HG03139 (cell line): ENCODE results near the gene SIRT7.

Source experiments
- ATAC-seq: cut with Tn5 transposase; IDR thresholded peaks from one replicate; pipeline ENCODE4 v1.9.1; 2021; ENCODE audit not compliant: unreplicated experiment

Gene SIRT7

DNA sequence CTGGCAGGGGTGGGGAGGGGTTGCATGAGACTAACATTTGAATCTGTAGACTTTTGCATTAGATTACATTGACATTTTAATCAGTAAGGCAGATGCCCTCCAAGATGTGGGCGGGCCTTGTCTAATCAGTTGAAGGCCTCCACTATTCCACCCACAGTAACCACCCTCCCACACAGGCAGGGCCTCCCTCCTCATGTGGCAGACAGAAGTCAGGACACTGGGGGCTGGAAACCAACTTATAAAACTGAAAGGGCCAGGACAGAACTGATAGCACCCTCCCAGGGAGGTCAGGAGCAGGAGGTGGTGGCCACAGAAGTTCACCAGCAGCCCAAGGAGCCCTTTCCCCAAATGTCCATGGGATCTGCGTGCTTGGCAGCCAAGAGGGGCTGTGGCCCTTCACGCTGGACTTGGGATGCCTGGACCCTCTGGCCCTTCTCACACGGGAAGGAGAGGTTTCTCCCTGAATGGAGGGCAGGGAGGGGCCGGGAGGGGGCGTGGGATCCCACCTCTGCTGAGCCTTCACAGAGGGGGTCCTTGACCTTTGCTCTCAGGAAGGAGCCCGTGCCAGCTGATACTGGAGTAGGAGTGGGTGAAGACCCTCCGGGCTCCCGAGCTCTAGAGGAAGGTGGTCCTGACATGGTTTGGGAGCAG lies 14.5 kb upstream of the SIRT7 start:
- ATAC-seq: no peak

DNA sequence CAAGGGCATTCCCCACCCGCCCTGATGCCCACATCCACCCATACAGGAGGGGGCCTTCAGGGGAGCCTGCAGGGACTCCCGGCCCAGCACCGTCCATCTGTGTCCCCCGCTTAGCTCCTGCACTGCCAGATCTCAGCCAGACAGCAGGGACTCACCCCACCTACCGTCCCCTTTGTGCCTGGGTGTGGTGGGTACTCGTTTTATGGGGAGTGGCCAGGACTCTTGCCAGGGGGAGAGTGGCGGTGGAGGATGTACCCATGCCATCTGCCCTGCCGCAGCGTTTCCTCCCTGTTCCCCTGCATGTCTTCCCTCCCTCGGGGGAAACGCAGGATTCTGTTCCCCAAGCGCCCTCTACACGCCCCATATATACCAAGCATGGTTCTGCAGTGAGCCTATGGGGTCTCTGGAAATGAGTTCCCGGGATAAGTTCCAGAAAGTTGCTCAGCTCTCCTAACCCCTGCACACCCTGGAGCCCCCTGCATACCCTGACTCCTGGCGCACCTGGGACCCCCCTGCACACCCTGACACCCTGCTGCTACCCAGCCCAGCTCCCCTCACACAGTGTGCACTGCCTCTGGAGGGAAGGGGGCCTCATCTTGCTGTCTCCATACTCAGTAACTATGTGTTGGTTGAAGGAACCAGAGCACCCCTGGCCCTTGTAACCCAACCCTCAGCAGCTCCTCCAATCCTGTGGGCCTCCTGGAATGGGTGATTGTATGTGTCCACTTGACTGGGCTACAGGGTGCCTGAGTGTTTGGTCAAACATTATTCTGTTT lies 13.8 kb upstream of the SIRT7 start:
- ATAC-seq: no peak

DNA sequence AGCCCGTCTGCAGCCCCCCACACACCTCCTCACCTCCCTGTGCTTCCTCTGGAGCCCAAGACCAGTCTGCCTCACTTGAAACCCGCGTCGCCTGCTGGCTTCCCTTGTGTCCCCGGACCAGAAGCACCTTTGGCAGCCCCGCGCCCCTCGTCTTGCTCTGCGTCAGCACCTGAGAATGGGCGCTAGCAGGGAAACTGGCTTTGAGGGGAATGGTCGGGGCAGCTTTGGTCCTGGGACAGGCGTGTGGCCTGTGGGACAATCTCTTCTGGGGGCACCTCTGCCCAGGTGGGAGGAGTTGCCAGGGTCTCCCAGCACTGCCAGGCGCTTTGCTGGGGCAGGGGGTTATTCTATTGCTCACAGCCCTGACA lies 13.2 kb upstream of the SIRT7 start:
- ATAC-seq: no peak

DNA sequence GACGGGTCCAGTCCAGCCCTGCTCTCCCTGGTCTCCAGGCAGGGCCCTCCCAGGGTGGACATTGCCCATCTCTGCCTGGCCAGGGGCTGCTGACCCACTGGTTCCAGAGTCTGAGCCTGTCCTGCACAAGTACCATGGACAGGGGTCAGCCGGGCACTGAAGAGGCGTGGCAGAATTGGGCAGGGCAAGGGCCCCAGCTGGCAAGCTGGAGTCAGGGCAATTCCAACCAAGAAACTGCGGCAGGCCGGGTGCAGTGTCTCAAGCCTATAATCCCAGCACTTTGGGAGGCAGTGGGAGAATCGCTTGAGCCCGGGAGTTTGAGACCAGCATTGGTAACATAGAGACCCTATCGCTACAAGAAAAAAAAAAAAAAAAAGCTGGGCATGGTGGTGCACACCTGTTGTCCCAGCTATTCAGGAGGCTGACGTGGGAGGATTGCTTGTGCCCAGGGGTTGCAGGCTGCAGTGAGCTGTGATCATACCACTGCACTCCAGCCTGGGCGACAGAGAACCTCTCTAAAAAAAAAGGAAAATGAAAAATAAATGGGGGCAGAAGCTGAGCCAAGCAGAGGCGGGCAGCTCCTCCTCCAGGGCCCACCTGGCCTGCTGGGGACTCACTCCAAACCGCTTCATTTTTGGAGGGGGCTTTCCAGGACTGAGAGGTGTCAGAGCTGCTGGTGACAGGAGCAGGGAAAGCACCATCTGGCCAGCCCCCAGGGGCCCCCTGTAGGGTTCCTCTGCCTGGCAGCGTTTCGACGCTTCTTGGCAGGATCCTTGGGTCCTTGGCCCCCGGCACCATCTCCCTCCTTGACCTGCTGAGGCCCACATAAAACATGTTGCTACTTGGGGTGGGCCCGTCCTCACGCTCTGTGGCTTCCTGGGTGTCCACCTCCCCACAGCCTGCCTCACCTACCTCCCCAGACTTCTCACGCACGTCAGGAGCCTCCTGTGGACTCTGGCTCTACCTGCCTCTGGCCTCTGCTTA lies 12.5 kb upstream of the SIRT7 start:
- ATAC-seq: no peak

DNA sequence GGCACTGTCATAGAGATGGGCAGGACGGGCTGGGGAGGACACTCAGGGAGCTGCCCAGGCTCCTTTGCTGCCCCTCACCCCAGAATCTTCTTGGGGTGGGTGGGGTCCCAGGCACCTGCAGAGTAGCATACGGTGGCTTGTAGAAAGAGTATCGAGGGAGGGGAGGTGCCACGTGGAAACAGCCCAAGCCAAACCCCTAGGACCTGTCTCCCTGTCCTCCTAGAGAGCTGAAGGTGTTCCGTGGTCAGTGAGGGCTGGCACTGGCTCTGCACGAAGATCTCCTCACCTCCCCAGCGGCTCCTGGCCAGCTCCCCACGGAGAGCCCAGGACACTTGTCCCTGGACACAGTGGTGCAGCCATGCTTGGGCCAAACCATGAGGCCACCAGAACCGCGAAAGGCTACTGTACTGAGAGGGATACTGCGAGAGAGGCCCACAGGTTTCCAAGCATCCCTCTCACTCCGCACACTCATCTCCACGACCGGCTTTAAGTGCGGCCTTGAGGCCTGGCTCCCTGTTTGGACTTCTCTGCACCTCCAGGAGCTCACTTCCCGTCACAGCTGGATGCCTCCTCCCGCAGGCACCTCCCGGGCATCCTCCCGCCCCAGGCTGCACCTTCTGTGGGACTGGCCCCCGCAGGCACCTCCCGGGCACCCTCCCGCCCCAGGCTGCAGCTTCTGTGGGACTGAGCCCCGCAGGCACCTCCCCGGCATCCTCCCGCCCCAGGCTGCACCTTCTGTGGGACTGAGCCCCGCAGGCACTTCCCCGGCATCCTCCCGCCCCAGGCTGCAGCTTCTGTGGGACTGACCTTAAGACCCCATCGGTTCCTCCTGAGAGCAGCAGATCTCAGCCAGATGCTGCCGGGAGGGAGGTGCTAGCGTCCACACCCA lies 11.5 kb upstream of the SIRT7 start:
- ATAC-seq: no peak

DNA sequence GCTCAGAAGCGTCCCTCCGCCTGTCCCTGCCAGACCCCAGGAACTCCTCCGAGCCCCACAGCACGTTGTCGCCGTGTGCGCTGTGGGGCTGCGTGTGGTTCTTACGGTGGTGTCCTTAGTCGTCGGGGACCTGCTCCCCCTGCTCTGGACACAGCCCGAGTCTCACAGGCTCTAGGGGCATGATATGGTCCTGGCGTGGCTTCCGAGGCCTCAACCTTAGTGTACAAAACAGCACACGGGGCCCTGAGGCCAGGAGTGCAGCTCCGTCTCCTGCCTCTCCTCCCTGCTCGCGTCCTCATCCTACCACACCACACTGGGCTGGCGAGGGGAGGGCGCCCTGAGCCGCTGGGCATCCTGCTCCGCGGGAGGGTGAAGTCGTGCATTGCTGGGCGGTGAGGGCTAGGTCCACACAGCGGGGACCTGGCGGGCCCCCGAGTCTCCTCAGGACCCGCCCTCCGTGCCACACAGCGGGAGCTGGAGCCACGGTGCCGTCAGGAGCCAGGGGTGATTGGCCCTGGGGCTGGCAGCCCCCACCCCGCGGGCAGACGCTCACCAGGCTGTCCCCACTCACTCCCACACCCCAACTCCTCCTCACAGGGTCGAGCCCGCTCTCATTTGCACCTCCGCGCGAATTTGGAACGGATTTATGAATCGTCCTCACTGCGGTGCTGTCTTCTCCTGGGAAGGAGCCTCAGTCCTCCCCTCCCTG lies 10.7 kb upstream of the SIRT7 start:
- no peak for ATAC-seq

DNA sequence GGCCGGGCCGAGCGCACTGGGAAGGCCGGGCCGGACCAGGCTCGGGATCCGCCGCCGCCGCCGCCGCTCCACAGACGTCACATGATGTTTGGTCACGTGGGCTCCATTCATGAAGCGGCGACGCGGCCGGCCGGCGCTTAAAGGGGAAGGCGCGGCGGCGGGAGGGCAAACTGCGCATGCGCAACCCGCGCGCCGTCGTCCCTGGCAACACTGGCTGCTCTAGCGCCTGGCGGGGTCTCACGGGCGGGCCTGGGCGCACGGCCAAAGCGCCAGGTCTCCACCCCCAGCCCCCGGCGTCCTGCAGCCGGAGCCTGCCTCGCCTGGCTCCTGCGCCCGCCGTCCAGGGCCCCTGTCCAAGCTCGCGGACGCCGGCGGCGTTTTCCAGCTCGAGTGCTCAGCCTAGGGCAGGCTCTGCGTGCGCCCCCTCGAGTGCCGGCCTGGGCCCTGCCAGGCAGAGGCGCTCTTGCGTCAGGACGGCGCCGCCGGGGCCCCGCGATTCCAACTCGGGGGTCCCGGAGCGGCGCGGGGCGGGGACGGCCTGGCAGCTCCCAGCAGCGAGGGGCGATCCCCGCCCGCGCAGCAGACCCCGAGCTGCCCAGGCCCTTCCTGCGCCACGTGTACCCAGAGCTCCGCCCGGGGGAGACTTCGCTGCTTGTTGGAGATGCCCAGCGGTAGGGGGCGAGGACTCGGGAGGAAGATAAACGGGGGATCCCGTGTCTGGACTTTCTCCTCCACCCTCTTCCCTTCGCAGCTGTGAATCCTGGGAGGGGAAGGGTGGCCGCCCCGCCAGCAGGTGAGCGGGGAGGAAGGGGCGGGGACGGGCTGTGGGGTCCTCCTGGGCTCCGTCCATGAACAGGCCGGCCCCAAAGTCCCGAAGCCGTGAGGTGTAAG lies 9.9 kb upstream of the SIRT7 start, which contains the start of gene MAFG:
Gene MAFG, minus strand, starts transcription at position 83 of the 891 bp plus-strand sequence. CDS start 4,550 bp downstream, outside the sequence.
- ATAC-seq: peak; percentile 51

DNA sequence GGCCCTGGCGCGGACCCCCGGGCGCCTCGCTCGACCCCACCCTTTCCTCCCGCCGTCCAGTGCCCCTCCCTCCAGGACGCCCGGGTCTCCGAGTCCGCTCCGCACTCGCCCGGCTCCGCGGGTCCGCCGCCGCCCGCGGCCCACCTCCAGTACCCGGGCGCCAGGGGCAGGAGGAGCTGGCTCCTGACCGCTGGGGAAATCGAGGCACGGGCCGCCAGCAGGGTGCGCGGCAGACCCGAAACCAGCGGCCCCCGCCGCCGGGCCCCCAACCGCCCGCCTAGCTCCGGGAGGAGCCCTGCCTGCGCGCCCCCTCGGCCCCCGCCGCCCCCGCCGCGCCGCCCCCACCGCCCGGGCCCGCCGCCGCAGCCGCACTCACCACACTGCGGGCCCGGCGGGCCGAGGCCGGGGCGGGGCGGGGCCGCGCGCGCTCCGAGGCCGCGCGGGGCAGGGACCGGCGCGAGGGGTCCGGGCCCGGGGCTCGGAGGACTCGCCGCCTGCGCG lies 9.2 kb upstream of the SIRT7 start:
- peak; percentile 2 for ATAC-seq

DNA sequence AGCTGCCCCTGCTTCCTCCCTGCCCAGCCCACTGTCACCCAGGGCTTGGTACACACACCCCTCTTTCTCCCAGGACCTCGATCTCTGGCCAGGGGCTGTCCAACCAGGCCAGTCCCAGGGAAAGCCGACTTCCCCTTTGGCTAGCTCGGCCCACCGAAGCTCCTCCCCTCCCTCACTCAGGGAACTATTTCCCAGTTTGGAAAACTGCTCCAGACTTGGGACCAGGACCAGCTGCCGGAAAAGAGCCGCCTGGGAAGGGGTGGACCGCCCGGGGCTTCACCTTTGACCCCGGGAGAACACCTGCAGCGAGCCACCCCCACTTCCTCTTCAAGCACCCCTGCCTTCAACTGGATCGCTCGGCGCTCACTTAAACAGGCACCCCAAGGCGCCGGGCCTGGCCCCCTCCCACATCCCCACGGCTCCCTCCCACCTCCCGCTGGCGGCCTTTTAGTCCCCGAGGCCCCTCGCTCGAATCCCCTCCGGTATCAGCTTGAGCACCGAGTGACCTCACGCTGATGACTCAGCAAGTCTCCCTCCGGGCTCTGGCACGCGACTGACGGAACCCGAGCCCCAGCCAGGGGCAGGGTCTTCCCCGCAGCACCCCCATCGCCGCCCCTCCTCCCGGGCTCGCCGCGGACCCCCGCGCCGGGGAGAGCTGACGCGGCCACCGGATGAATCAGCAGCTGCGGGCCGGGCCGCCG lies 8.6 kb upstream of the SIRT7 start:
- ATAC-seq: no peak

DNA sequence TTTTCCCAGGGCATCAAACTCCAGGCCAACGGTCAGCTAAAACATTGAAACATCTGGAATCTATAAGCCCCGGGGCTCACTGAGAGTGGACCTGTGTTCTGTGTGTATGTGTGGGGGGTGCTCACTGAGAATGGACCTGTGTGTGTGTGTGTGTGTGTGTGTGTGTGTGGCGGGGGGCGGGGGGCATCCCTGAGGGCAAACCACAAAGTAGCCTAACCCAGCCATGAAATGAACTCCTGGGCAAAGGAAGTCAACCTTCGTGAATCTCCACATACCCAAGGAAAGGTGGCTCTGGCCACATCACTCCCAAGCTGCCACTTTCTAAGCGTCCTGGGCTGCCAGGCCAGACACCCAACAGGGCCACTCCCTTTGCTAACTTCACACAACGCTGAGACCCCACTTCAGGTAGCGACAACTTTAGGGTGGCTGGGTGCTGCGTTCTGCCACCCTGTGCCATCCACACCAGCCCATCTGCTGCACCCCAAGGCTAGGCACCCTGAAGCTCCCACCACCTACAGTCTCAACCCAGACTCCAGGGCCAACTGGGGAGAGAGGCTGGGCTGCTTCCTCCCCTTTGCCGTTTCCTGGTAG lies 8.0 kb upstream of the SIRT7 start:
- ATAC-seq: no peak

DNA sequence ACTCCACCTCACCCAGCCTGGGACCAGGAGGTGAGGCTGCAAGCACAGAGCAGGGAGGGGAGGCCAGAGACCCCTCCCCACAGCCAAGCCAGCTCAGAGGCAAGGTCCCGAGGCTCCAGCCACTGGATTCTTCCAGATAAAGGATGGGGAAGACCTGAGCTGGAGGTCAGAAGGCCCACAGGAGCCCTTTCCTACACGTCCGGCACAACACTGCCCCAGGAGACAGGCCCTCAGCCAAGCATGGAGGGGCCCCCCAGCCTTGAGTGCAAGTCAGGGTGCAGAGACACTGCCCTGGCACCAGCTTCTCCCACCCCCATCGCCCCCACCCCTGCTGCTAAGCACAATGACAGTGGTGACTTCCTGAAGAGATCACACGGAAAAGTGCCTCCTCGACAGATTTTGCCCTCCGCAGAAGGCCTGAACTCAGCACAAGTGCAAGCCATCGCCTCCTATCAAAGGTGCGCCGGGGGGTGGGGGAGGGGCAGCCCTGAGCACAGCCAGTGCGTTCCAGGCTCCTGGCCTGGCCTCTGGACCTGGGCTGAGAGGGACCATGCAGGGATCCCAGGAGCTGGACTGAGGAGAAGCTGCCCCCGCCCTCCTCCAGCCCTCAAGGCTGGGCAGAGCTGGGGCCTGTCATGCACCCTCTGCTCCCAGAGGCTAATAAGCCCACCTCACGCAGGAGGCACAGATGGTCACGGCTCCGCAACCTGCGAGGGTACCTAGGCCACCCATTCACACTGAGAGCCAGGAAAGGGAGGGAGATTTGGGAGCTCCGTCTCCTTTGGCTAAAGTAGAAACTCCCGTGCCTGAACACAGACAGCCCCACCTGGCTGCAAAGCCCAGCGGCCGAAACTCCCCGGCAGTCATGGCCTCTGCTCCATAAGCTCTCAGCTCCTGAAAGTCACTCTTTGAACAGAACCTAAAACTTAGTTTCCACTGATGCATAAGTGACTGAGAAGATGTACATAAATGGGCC lies 6.9 kb upstream of the SIRT7 start:
- no peak for ATAC-seq

DNA sequence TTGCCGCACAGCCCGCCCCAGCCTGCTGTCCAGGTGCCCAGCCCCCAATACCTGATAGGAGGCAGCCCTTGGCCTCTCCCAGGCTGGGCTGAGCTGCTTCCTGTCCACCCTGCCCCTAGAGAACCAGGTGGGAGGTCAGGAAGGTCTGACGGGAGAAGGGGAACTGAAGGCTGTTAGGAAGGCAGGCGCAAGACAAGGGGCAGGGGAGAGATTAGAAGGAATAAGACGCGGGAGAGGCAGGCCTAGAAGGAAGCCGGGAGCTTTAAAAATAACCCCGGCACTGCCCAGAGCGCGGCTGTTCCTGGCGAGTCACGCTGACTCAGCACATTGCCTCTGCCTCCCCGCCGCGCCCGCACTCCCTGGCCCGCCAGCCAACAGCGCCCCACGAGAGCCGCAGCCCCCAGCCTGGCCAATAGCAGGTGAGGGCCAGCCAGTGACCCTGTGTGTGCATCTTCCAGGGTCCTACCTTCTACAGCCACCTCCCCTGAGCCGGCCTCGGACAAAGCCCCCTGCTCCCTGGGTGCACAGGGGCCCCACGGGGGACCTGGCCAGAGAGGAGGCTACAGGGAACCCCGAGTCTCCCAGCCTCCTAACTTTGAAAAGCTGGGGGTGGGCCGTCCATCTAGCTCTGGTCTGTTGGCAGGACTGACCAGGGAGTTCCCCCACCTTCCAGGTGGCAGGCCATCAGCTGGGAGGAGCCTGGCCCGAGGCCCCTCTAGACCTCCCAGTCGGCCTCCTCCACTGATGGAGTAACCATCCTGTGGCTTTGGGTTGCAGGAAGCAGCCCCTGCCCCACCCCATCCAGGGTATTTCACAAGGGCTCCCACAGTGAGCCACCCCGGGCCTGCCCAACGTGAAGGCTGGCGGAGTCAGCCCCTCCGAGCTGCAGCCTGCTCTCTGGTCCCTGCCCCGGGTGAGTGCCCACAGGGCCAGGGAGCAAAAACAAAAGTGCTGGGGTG lies 5.6 kb upstream of the SIRT7 start:
- ATAC-seq: no peak

DNA sequence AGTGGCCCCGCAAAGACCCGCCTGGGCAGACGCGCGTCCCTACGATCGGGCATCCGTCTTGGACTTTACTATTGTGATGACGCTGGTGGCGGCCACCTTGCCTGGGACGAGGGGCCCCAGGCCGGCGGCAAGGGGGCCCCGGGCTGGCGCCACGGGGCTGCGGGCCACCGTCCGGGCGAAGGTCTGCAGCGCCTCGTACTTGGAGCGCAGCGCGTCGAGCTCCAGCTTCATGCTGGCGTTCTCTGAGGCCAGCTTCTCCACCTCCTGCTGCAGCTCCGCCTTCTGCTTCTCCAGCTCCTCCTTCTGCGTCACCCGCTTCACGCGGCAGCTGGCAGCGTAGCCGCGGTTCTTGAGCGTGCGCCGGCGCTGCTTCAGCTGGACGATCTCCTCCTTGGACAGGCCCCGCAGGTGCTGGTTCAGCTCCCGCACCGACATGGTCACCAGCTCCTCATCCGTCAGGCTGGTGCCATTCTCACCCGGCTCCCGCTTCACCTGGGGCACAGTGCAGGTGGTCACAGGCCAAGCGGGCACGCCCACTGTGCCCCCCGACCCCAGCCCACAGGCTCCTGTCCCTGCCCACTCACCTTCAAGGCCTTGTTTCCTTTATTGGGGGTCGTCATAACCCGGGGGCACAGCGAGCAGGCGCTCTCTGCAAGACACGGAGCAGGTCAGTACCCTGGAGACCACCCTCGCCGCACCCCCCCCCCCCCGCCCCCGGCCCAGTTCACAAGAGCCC lies 4.8 kb upstream of the SIRT7 start:
- no peak for ATAC-seq

DNA sequence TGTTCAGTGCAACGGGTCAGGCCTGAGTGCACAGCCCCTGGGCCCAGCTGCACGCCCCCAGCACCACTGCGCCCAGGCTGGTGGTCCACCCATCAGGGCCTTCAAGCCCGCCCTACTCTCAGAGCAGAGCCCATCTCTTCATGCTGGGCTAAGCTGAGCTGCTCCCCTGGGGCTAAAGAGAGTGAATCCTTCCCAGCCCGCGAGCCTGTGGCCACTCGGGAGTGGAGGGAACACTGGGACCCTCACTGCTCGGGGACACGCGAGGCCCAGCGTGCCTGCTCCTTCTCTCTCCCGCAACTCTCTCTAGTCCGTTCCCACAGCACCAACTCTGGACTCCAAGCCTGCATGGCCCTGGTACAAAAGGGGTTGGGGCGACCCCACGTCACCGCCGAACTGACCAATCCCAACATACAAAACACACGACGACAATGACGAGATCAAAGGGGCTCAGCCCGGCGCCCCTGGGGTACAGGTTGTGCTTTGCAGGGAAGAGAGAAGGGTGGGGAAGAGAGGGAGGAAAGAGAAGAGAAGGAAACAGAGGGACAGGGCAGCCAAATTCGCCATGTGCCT lies 4.1 kb upstream of the SIRT7 start:
- ATAC-seq: no peak

DNA sequence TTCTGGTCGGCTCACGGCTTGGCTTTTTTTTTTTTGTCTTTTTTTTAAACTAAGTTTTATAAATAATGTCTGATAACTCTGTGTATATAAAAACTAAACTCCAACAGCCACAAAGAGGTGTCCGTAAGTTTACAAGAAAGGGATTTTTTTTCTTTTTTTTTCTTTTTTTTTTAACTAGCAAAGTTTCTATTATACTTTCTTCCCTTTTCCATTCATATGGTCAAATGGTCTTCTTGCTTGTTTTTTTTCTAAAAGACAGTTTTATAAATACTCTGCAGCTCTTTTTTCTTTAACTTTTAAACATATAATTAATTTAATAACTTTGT lies 3.5 kb upstream of the SIRT7 start:
- ATAC-seq: no peak
